DMS 273 (cell line): Measurements from ENCODE around the gene IGF2R.
A peak's percentile ranks its signal among the peaks of the same experiment; 100 is the strongest.
"Not testable (repeated sequence)": the region's sequence is repeated elsewhere in the genome, so short reads cannot be mapped to it uniquely, and the experiment has no call there.

Experiments used
- DNase-seq: peaks from one replicate; lab custom pipeline; 2025; ENCODE audit not compliant: unreplicated experiment; lab: John Stamatoyannopoulos, UW

The IGF2R gene

GRCh38 chr6:160090442-160091239 lies 121.8 kb downstream of the IGF2R start:
- DNase-seq, result not testable (repeated sequence)

- not testable (repeated sequence) for DNase-seq
These were observed 123.3 kb downstream of the IGF2R start for GRCh38 chr6:160092176-160092575.

GRCh38 chr6:160092602-160093001 lies 123.7 kb downstream of the IGF2R start:
- no peak for DNase-seq

- no peak for DNase-seq
These were observed 124.2 kb downstream of the IGF2R start for GRCh38 chr6:160093061-160093460.

- DNase-seq, result no peak
These were observed 125.1 kb downstream of the IGF2R start for GRCh38 chr6:160093946-160094345.

- no peak for DNase-seq
These were observed 126.4 kb downstream of the IGF2R start for GRCh38 chr6:160095146-160095845.

GRCh38 chr6:160101277-160102205 lies 132.7 kb downstream of the IGF2R start:
- DNase-seq, result no peak

GRCh38 chr6:160102399-160102798 lies 133.5 kb downstream of the IGF2R start:
- no peak for DNase-seq

GRCh38 chr6:160102956-160103824 lies 134.3 kb downstream of the IGF2R start:
- peak; percentile 38 for DNase-seq

GRCh38 chr6:160103825-160104100 lies 134.9 kb downstream of the IGF2R start:
- no peak for DNase-seq

- no peak for DNase-seq
These were observed 136.1 kb downstream of the IGF2R start for GRCh38 chr6:160104821-160105517.

- no peak for DNase-seq
These were observed 137.1 kb downstream of the IGF2R start for GRCh38 chr6:160106010-160106409.

- no peak for DNase-seq
These were observed 137.8 kb downstream of the IGF2R start for GRCh38 chr6:160106701-160107100.

- DNase-seq, result no peak
These were observed 139.2 kb downstream of the IGF2R start for GRCh38 chr6:160108077-160108476.

- no peak for DNase-seq
These were observed 141.8 kb downstream of the IGF2R start for GRCh38 chr6:160110586-160111123.

GRCh38 chr6:160111806-160112205 lies 142.9 kb downstream of the IGF2R start:
- DNase-seq, result no peak

GRCh38 chr6:160112628-160113299 lies 143.9 kb downstream of the IGF2R start:
- DNase-seq, result no peak

GRCh38 chr6:160114536-160114935 lies 145.7 kb downstream of the IGF2R start:
- not testable (repeated sequence) for DNase-seq

- no peak for DNase-seq
These were observed 146.5 kb downstream of the IGF2R start for GRCh38 chr6:160115421-160115820.
